ENCODE data around the gene EMC9.

EMC9 gene

DNA sequence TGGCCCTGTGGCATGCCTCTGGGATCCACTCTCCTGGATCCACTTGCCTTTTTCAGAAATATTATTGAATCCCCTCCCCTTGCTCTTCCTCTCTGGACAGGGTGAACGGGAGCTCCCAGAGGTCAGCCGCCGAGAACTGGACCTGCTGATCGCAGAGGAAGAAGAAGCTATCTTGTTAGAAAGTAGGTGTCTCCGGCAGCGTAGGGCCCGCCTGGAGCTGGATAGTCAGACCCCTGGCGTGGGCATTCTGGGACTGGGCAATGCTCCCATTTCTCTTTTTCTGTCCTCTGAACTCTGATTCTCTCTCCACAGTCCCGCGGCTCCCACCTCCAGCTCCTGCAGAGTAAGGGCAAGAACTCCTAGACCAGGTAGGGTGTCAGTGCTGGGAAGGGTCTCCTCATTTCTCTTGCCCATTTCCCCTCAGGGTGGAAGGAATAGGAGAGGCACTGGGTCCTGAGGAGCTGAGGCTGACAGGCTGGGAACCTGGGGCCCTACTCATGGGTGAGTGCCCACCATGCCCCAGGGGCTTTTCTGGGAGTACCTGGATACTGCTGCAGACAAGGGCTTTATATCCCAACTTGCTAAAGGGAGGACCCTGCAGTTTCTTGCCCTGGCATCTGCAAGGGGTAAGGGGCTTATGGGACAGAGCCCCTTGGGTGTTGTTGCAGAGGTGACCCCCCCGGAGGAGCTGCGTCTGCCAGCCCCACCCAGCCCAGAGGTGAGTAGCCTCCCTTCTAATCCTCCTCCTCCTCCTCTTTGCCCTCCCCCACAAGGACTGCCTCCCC lies 35.8 kb upstream of the EMC9 start:
- DNase-seq (ENCODE audit: low read depth): no peak
- TF ChIP-seq, protein P1, sequence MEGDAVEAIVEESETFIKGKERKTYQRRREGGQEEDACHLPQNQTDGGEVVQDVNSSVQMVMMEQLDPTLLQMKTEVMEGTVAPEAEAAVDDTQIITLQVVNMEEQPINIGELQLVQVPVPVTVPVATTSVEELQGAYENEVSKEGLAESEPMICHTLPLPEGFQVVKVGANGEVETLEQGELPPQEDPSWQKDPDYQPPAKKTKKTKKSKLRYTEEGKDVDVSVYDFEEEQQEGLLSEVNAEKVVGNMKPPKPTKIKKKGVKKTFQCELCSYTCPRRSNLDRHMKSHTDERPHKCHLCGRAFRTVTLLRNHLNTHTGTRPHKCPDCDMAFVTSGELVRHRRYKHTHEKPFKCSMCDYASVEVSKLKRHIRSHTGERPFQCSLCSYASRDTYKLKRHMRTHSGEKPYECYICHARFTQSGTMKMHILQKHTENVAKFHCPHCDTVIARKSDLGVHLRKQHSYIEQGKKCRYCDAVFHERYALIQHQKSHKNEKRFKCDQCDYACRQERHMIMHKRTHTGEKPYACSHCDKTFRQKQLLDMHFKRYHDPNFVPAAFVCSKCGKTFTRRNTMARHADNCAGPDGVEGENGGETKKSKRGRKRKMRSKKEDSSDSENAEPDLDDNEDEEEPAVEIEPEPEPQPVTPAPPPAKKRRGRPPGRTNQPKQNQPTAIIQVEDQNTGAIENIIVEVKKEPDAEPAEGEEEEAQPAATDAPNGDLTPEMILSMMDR (conservative IDR thresholded peaks at IDR 0.05; ENCODE audit: low read length): no peak
- no peak overlapping the region for H3K4me3 ChIP-seq (ENCODE audit: low read length)

DNA sequence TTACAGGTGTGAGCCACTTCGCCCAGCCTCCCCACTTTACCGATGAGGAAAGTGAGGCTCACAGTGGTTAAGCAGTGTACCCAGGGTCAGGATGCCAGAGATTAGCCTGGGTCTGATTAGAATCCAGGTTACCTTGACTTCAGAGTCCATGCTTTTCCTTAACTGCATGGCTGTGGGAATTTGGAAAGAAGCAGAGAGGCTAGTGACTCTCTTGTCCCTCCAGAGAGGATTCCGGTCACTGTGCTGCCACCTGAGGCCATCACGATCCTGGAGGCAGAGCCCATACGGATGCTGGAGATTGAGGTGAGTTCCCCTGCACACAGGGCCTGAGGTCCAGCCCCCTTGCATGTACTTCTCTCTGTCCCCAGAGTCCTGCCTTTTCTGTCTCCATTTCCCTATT lies 35.2 kb upstream of the EMC9 start:
- TF ChIP-seq, protein P1 (conservative IDR thresholded peaks at IDR 0.05; ENCODE audit: low read length): no peak
- no peak overlapping the region for H3K4me3 ChIP-seq (ENCODE audit: low read length)
- no peak for DNase-seq (ENCODE audit: low read depth)

DNA sequence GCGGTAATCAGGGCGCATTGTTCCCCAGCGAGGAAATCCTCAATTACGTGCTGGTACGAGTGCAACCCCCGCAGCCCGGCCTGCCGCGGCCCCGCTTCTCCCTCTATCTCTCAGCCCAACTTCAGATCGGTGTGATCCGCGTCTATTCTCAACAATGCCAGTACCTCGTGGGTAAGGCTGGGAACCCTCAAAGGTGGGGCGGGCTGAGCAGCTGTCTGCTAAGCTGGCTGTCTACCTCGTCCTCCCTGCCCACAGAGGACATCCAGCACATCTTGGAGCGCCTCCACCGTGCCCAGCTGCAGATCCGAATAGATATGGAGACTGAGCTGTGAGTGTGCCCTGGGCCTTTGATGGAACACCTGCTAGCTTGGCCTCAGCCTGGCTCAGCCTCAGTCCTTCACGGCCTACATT lies 31.5 kb upstream of the EMC9 start:
- no peak for DNase-seq (ENCODE audit: low read depth)
- TF ChIP-seq, protein P1 (conservative IDR thresholded peaks at IDR 0.05; ENCODE audit: low read length): no peak
- H3K4me3 ChIP-seq (ENCODE audit: low read length): no peak overlapping the region

DNA sequence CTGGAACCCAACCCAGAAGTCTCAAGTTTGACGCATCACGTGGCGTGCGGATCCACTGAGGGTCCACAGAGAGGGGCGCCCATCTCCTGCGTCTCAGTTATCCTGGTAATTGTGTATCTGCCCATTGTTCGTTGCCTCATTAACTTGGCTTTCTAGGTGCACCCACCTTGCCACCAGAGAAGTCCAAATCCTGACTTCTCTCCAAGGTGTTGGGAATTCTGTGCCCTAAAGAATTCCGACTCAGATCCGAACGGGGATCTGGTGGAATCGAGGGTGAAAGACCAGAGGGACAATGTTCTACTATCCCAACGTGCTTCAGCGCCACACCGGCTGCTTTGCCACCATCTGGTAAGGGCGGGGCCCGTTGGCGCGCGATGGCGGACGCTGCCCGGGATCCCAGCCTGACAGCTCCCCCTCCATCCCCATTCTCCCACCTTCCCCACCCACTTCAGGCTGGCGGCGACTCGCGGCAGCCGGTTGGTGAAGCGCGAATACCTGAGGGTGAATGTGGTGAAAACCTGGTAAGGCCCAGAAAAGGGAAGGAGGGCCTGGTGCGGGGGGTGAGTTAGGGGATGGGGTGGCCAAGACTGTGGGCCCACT lies 31.0 kb upstream of the EMC9 start:
- TF ChIP-seq, protein P1 (conservative IDR thresholded peaks at IDR 0.05; ENCODE audit: low read length): no peak
- H3K4me3 ChIP-seq (ENCODE audit: low read length): no peak overlapping the region
- DNase-seq (ENCODE audit: low read depth): no peak

DNA sequence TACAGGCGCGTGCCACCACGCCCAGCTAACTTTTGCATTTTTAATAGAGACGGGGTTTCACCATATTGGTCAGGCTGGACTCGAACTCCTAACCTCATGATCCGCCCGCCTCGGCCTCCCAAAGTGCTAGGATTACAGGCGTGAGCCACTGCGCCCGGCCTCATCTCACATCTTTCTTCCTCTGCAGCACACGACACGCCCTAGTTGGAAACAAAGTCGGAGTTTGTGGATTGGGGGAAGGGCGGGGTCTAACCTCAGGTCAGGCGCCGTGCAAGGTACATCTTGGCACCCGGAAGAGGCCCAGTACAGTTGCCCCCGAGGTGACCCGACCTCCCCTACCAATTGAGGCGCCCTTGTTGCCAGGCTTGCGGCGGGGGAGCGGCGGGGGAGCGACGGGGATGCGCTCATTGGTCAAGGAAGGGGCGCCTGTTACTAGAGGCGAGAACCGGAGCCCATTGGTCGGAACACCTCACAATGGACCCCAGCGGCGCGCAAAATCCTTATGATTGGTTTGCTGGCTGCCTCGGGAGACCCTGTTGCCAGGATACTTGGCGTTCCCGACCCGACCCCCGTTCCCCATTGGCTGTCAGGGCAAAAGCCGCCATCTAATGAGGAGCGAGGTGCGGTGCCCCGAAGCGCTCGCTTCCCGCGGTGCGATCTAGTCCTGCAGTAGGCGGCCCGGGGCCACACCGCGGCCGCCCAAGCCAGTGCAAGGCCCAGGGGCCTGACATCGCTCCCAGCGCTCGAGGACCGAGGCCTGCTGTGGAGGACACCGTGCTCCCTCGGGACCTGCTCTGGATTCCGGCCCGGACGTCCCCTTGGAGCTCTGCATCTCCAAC lies 30.2 kb upstream of the EMC9 start, which contains the start of gene REC8:
Gene REC8, plus strand, starts transcription at position 659 of the 839 bp plus-strand sequence. CDS start 473 bp downstream, outside the sequence.
- TF ChIP-seq, protein P1 (conservative IDR thresholded peaks at IDR 0.05; ENCODE audit: low read length): no peak
- DNase-seq (ENCODE audit: low read depth): no peak
- no peak within 1 kb of the TSS for H3K4me3 ChIP-seq (ENCODE audit: low read length)

DNA sequence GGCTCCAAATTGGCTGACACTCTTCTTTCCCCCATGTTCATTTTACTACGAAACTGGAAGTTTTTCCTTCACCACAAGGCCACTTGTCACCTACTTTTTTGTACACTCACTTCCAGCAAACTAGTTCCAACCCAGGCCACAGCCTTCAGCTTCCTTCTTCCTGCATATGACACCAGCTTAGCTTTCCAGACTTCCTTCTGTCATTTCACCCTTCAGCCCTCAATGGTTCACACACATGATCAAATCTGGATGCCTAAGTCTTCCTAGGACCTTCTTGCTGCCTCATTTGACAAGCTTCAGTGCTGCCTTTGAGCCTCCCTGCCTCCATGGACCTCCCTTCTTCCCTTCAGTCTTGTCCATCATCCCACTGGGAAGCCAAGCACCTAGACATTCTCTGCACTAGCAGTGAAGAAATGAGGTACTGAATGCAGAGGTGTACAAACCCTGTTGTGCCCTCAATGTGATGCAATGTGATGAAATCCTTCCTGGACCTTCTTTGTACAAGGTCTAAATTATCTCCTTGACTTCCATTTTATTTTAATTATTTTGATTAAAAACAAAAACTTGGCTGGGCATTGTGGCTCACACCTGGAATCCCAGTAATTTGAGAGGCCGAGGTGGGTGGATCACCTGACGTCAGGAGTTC lies 26.2 kb upstream of the EMC9 start:
- no peak for DNase-seq (ENCODE audit: low read depth)
- TF ChIP-seq, protein P1 (conservative IDR thresholded peaks at IDR 0.05; ENCODE audit: low read length): no peak
- H3K4me3 ChIP-seq (ENCODE audit: low read length): no peak overlapping the region
